Measurements from ENCODE around the gene KDM2B. TPM values are rescaled to one million over a fixed set of nuclear protein-coding genes. Genes with fewer than 3 reads are reported as not detected.

The KDM2B gene
- total RNA-seq, 1 experiment from 2014 or later = 24.7 TPM

DNA sequence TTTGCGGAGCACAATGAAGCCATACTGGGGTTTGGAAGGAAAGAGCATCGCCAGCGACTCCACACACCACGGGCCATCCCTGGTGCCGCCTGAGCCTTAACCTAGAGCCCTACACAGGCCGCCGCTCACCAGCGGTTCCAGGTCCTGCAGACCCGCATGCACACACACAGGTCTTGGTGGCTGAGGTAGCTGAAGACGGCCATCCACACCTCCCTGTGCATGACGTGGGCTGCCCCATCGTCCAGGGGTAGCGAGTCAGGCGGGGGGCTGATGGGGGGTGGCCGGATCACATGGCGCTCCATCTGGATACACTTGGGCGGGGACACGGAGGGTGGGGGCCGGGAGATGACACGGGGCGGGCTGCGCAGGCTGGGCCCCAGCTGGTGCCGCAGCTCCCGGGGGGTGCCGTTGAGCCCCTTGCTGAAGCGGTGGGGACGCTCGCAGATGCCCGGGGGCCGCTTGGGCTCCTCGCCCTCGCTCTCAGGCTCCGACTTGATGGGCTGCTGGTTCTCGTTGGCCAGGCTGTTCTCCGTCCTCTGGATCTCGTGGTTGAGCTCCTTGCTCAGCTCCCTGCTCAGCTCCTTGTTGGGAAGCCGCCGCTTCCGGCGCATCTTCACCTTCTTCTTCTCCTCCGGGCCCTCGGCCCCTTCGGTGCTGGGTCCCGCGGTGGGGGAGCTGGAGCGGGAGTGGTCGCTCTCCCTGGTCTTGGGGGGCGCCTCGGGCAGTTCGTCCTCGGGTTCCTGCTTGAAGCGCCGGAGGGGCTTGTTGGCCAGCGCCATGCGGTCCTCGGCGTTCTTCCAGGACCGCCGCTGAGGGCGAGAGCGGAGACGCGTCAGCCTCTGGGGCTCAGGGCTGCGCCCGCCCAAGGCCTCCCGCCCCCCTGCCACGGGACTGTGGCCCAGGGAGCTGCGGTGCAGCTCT lies 138.5 kb downstream of the KDM2B start:
- intact Hi-C loops (cut with micrococcal nuclease; ENCODE audit: unreplicated experiment) = loop anchor here (2.0 kb wide), 1 partner anchor 107 kb away; no protein-coding TSS in a partner anchor
- H3K36me3 Mint-ChIP-seq (ENCODE audit: insufficient read depth, unreplicated experiment) = peaks cover 49% of the 10 kb centered on the region

DNA sequence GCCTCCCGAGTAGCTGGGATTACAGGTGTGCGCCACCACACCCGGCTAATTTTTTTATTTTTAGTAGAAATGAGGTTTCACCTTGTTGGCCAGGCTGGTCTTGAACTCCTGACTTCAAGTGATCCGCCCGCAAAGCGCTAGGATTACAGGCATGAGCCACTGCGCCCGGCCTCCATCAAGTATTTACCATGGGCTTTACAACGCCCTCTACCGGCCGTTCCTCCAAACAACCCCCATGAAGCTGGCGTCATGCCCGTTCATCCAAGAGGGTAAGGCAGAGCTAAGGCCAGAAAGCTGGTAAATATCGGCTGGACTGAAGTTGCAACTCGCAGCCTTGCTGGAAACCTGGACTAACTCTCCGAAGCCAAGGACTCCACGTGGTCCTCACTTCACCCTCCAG lies 139.3 kb downstream of the KDM2B start:
- CTCF ChIA-PET = interaction anchor here (0.6 to 1.2 kb wide), 2 partner anchors 10 to 106 kb away, joined by 4 read pairs; no protein-coding TSS in a partner anchor

More for the DNA sequence above, 138.5 kb downstream of the KDM2B start:
- no peak for DNase-seq
- Mint-ChIP-seq H3K9me3 (ENCODE audit: low read depth, unreplicated experiment) (no peaks in the 10 kb centered on the region), H3K27ac (ENCODE audit: unreplicated experiment) (no peak overlapping the region), H3K4me3 (ENCODE audit: low read depth, unreplicated experiment) (no peak overlapping the region), H3K4me1 (ENCODE audit: low read depth, unreplicated experiment) (no peaks in the 10 kb centered on the region), H3K27me3 (ENCODE audit: unreplicated experiment) (no peaks in the 10 kb centered on the region)
- BruUV-seq (replicated peaks) = no TSS peak
- CTCF ChIA-PET = interaction anchor here (0.6 to 1.5 kb wide), 8 partner anchors 9 to 894 kb away, joined by 3 to 15 read pairs (median 4); no protein-coding TSS in a partner anchor
- TF ChIP-seq, protein P1, sequence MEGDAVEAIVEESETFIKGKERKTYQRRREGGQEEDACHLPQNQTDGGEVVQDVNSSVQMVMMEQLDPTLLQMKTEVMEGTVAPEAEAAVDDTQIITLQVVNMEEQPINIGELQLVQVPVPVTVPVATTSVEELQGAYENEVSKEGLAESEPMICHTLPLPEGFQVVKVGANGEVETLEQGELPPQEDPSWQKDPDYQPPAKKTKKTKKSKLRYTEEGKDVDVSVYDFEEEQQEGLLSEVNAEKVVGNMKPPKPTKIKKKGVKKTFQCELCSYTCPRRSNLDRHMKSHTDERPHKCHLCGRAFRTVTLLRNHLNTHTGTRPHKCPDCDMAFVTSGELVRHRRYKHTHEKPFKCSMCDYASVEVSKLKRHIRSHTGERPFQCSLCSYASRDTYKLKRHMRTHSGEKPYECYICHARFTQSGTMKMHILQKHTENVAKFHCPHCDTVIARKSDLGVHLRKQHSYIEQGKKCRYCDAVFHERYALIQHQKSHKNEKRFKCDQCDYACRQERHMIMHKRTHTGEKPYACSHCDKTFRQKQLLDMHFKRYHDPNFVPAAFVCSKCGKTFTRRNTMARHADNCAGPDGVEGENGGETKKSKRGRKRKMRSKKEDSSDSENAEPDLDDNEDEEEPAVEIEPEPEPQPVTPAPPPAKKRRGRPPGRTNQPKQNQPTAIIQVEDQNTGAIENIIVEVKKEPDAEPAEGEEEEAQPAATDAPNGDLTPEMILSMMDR (IDR thresholded peaks at IDR 0.05; ENCODE audit: unreplicated experiment) = no peak

DNA sequence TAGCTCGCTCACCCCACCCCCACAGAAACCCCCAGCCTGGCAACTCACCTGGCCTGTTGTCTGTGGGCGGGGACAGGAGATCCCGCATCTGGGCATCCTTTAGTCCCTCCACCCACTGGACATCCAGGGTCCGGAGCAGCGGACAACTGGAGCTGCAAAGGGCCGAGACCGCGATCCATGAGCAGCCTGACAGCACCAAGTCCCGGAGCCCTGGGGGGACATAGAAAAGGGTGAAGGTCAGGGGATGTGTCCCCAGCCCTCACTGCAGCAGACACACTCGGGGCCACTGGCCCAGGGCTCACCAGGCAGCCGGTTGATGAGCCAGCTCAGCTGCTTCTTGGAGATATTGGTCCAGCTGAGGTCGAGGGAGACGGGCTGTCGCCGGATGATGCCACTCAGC lies 140.1 kb downstream of the KDM2B start:
- H3K9me3 Mint-ChIP-seq (ENCODE audit: low read depth, unreplicated experiment) = peaks cover 7% of the 10 kb centered on the region
- no peak overlapping the region for H3K4me3 Mint-ChIP-seq (ENCODE audit: low read depth, unreplicated experiment)
- no TSS peak for BruUV-seq (replicated peaks)
- intact Hi-C loops (cut with micrococcal nuclease; ENCODE audit: unreplicated experiment) = no loop called here
- no peaks in the 10 kb centered on the region for H3K27me3 Mint-ChIP-seq (ENCODE audit: unreplicated experiment)
- CTCF ChIA-PET = no interaction called here
- no peak for DNase-seq
- no peak overlapping the region for H3K27ac Mint-ChIP-seq (ENCODE audit: unreplicated experiment)
- H3K4me1 Mint-ChIP-seq (ENCODE audit: low read depth, unreplicated experiment) = no peaks in the 10 kb centered on the region
- TF ChIP-seq, protein P1 (IDR thresholded peaks at IDR 0.05; ENCODE audit: unreplicated experiment) = no peak
- H3K36me3 Mint-ChIP-seq (ENCODE audit: insufficient read depth, unreplicated experiment) = peaks cover 51% of the 10 kb centered on the region

More for the DNA sequence above, 139.3 kb downstream of the KDM2B start:
- no peak for DNase-seq
- peaks cover 4% of the 10 kb centered on the region for H3K9me3 Mint-ChIP-seq (ENCODE audit: low read depth, unreplicated experiment)
- H3K36me3 Mint-ChIP-seq (ENCODE audit: insufficient read depth, unreplicated experiment) = peaks cover 49% of the 10 kb centered on the region
- TF ChIP-seq, protein P1 (IDR thresholded peaks at IDR 0.05; ENCODE audit: unreplicated experiment) = no peak
- no peaks in the 10 kb centered on the region for H3K4me1 Mint-ChIP-seq (ENCODE audit: low read depth, unreplicated experiment)
- H3K4me3 Mint-ChIP-seq (ENCODE audit: low read depth, unreplicated experiment) = no peak overlapping the region
- intact Hi-C loops (cut with micrococcal nuclease; ENCODE audit: unreplicated experiment) = no loop called here
- no peaks in the 10 kb centered on the region for H3K27me3 Mint-ChIP-seq (ENCODE audit: unreplicated experiment)
- no TSS peak for BruUV-seq (replicated peaks)
- no peak overlapping the region for H3K27ac Mint-ChIP-seq (ENCODE audit: unreplicated experiment)

DNA sequence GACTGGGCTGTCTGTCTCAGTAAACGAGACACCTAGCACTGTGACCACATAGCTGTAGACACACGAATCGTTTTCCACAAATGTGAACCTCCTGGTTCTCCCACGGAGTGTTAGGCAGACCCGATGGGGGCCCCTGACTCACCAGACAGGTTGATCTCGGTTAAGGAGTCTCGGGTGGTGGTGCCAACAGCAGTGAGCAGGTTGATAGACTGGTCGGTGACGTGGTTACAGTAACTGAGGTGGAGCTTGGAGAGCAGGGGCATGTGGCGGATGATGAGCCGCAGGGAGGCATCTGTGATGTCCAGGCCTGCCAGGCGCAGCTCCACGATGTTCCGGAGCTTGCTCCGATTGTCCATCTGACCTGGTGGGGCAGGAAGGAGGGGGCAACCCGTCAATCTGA lies 141.1 kb downstream of the KDM2B start:
- DNase-seq = no peak
- H3K9me3 Mint-ChIP-seq (ENCODE audit: low read depth, unreplicated experiment) = peaks cover 7% of the 10 kb centered on the region
- H3K27me3 Mint-ChIP-seq (ENCODE audit: unreplicated experiment) = no peaks in the 10 kb centered on the region
- TF ChIP-seq, protein P1 (IDR thresholded peaks at IDR 0.05; ENCODE audit: unreplicated experiment) = no peak
- intact Hi-C loops (cut with micrococcal nuclease; ENCODE audit: unreplicated experiment) = no loop called here
- BruUV-seq (replicated peaks) = no TSS peak
- no peak overlapping the region for H3K27ac Mint-ChIP-seq (ENCODE audit: unreplicated experiment)
- H3K4me1 Mint-ChIP-seq (ENCODE audit: low read depth, unreplicated experiment) = no peaks in the 10 kb centered on the region
- CTCF ChIA-PET = no interaction called here
- no peak overlapping the region for H3K4me3 Mint-ChIP-seq (ENCODE audit: low read depth, unreplicated experiment)
- peaks cover 61% of the 10 kb centered on the region for H3K36me3 Mint-ChIP-seq (ENCODE audit: insufficient read depth, unreplicated experiment)
